ENCODE measurements around the gene MCC.

Gene MCC

GRCh38 chr5:113508756-113509155, 20.5 kb upstream of the MCC start:
- FAIRE-seq (no peak), DNase-seq (ENCODE audit: insufficient read length, low spot score) (no peak)
- no peak for TF ChIP-seq CTCF (IDR thresholded peaks at IDR 0.05; ENCODE audit: insufficient read depth, missing control alignments)

- TF ChIP-seq CTCF (IDR thresholded peaks at IDR 0.05; ENCODE audit: insufficient read depth, missing control alignments): no peak
- FAIRE-seq (no peak), DNase-seq (ENCODE audit: insufficient read length, low spot score) (no peak)
Observed at GRCh38 chr5:113507601-113508000, 19.3 kb upstream of the MCC start.

GRCh38 chr5:113505181-113505580, 16.9 kb upstream of the MCC start:
- FAIRE-seq (no peak), DNase-seq (ENCODE audit: insufficient read length, low spot score) (no peak)
- TF ChIP-seq CTCF (IDR thresholded peaks at IDR 0.05; ENCODE audit: insufficient read depth, missing control alignments): no peak

- DNase-seq (ENCODE audit: insufficient read length, low spot score): no peak
- no peak for TF ChIP-seq CTCF (IDR thresholded peaks at IDR 0.05; ENCODE audit: insufficient read depth, missing control alignments)
Observed at GRCh38 chr5:113503146-113503545, 14.9 kb upstream of the MCC start.

GRCh38 chr5:113502073-113502472, 13.8 kb upstream of the MCC start:
- no peak for TF ChIP-seq CTCF (IDR thresholded peaks at IDR 0.05; ENCODE audit: insufficient read depth, missing control alignments)
- DNase-seq (ENCODE audit: insufficient read length, low spot score) (no peak), FAIRE-seq (no peak)

More at GRCh38 chr5:113503146-113503545, 14.9 kb upstream of the MCC start:
- no peak for FAIRE-seq

- TF ChIP-seq CTCF (IDR thresholded peaks at IDR 0.05; ENCODE audit: insufficient read depth, missing control alignments): no peak
- FAIRE-seq: no peak
- DNase-seq (ENCODE audit: insufficient read length, low spot score): no peak
Observed at GRCh38 chr5:113495422-113495841, 7.2 kb upstream of the MCC start.

GRCh38 chr5:113493446-113493845, 5.2 kb upstream of the MCC start:
- no peak for FAIRE-seq
- TF ChIP-seq CTCF (IDR thresholded peaks at IDR 0.05; ENCODE audit: insufficient read depth, missing control alignments): no peak
- no peak for DNase-seq (ENCODE audit: insufficient read length, low spot score)
